GM12878 (cell line): ENCODE measurements around the gene PLD5. TPM values are rescaled to one million over a fixed set of nuclear protein-coding genes. Genes with fewer than 3 reads are reported as not detected.

ENCODE experiments used
- ATAC-seq: fragments of 200-7000 bp; cut with Tn5 transposase; 3 replicates; pipeline ENCODE4 v1.9.1; 2020; ENCODE audit warnings: mild to moderate bottlenecking, moderate library complexity
- BruUV-seq: library from RNA; stranded (reverse); fragments of 400-500 nt; replicated peaks from 2 replicates; lab custom pipeline; 2021; lab: Mats Ljungman, UMichigan
- CTCF ChIA-PET: fragments of 300-600 bp; sonication (Branson Sonifier 250); formaldehyde crosslinking; extraction: SDS; loops from one replicate; lab custom pipeline; 2021; ENCODE audit warnings: inconsistent platforms; lab: Yijun Ruan, JAX
- POLR2A ChIA-PET: fragments of 350-600 bp; formaldehyde crosslinking; extraction: SDS; loops from one replicate; lab custom pipeline; 2021; ENCODE audit warnings: inconsistent platforms; lab: Charles Lee
- RAD21 ChIA-PET: fragments of 300-600 bp; sonication (Branson Sonifier 250); formaldehyde crosslinking; loops from one replicate; lab custom pipeline; 2023; ENCODE audit warnings: antibody characterized with exemption; ENCODE audit not compliant: unreplicated experiment; lab: Charles Lee
- SMC1A ChIA-PET: fragments of 300-600 bp; sonication (Branson Sonifier 250); formaldehyde crosslinking; loops from one replicate; lab custom pipeline; 2023; ENCODE audit not compliant: unreplicated experiment, uncharacterized antibody; lab: Charles Lee
- DNase-seq: peaks from one replicate; pipeline ENCODE4 v3.0.0-alpha.2; 2011; ENCODE audit warnings: low read depth, low spot score
- FAIRE-seq: peaks from 3 replicates; lab custom pipeline; 2011; peaks lifted over from hg19 to GRCh38; lab: Jason Lieb, UNC
- H2AFZ ChIP-seq: 2 replicates; pipeline ENCODE4 v1.6.0; 2011; ENCODE audit warnings: low read depth, low read length, control low read depth; ENCODE audit not compliant: control insufficient read depth
- H3K27ac ChIP-seq: 2 replicates; pipeline ENCODE4 v1.5.1; 2011; ENCODE audit warnings: control low read depth; ENCODE audit not compliant: control insufficient read depth, insufficient read depth
- H3K27me3 ChIP-seq, 2 experiments: replicated peaks in 1 of 2; 2 replicates each; pipeline versions ENCODE4 v1.6.0 to v1.6.1; 2011; ENCODE audit warnings: low read length in 1 of 2; ENCODE audit not compliant: control insufficient read depth in 2 of 2, insufficient read depth in 2 of 2
- H3K36me3 ChIP-seq, 2 experiments: 2 replicates each; pipeline ENCODE4 v1.5.1; 2011; ENCODE audit warnings: low read length in 1 of 2; ENCODE audit not compliant: control insufficient read depth in 2 of 2, insufficient read depth in 2 of 2
- H3K4me1 ChIP-seq: 2 replicates; pipeline ENCODE4 v1.6.1; 2011; ENCODE audit warnings: mild to moderate bottlenecking, low read length, moderate library complexity, mixed read lengths; ENCODE audit not compliant: control insufficient read depth, insufficient read depth
- H3K4me2 ChIP-seq: 2 replicates; pipeline ENCODE4 v1.6.0; 2011; ENCODE audit warnings: control low read depth; ENCODE audit not compliant: control insufficient read depth, insufficient read depth
- H3K4me3 ChIP-seq: fragments of 200-600 bp; sonication (generic); 2 replicates; pipeline ENCODE4 v1.5.1; 2016
- H3K79me2 ChIP-seq: 2 replicates; pipeline ENCODE4 v1.6.0; 2011; ENCODE audit warnings: low read length; ENCODE audit not compliant: control insufficient read depth, insufficient read depth
- H3K9ac ChIP-seq: 2 replicates; pipeline ENCODE4 v1.8.0; 2011; ENCODE audit warnings: low read length, control low read depth, mixed read lengths; ENCODE audit not compliant: control insufficient read depth, insufficient read depth
- H3K9me3 ChIP-seq: replicated peaks from 3 replicates; pipeline ENCODE4 v1.5.1; 2011; ENCODE audit warnings: mild to moderate bottlenecking, low read length; ENCODE audit not compliant: control insufficient read depth, insufficient read depth
- H4K20me1 ChIP-seq: 2 replicates; pipeline ENCODE4 v1.6.0; 2011; ENCODE audit not compliant: control insufficient read depth, insufficient read depth
- LARP7 ChIP-seq: fragments of 450-650 bp; IDR thresholded peaks from 2 replicates; pipeline ENCODE4 v1.6.1; 2017; ENCODE audit warnings: mild to moderate bottlenecking
- MYC ChIP-seq: IDR thresholded peaks from 2 replicates; pipeline ENCODE4 v1.6.1; 2011; ENCODE audit warnings: mild to moderate bottlenecking, low read length, moderate library complexity, inconsistent platforms; ENCODE audit not compliant: insufficient read depth, insufficient replicate concordance, insufficient read length, severe bottlenecking
- SIX5 ChIP-seq: IDR thresholded peaks from 2 replicates; pipeline ENCODE4 v1.6.1; 2011; ENCODE audit warnings: mild to moderate bottlenecking, low read depth, low read length, moderate library complexity; ENCODE audit not compliant: severe bottlenecking
- WGBS: methylation state at CpG from one replicate; pipeline ENCODE4 v1.1.6; 2016; ENCODE audit warnings: low lambda C conversion rate; ENCODE audit not compliant: insufficient replicate concordance, insufficient coverage; ENCODE audit errors: missing lambda C conversion rate; 5-methylcytosine and 5-hydroxymethylcytosine counted together
- in situ Hi-C: fragments of 300-500 bp; cut with MboI; formaldehyde crosslinking; loops from 9 replicates; pipeline ENCODE4 v1.14.3; 2018; ENCODE audit warnings: mixed read lengths
- intact Hi-C: fragments of 100-400 bp; cut with micrococcal nuclease; formaldehyde crosslinking; loops from one replicate; pipeline ENCODE4 v1.14.2; 2022; ENCODE audit not compliant: unreplicated experiment
- polyA plus RNA-seq, 11 experiments: library from polyadenylated mRNA; depleted of rRNA in 4 of 11; unstranded in 6 of 11; stranded (reverse) in 5 of 11; fragments of >200 nt; fragmentation: Nextera tagmentation in 4 of 11; fragmentation: Illumina TruSeq in 1 of 11; extraction: Ambion mirVana in 4 of 11; extraction: Trizol in 1 of 11; gene quantifications; 1 replicate in 1 of 11; 2 replicates in 10 of 11; pipeline versions ENCODE4 v1.2.1 to v1.2.3, GENCODE V29; 2011 to 2016; ENCODE audit warnings: inconsistent platforms in 2 of 11, missing spikeins in 2 of 11, low read depth in 1 of 11
- total RNA-seq, 4 experiments: library from RNA; depleted of rRNA in 3 of 4; stranded (reverse); fragments of >200 nt in 3 of 4; fragmentation: Illumina TruSeq in 1 of 4; extraction: Trizol in 1 of 4; gene quantifications; 2 replicates each; pipeline versions ENCODE4 v1.2.1 to v1.2.3, GENCODE V29; 2013 to 2021
- TF ChIP-seq, protein P1 (sequence below): fragments of 450-650 bp; IDR thresholded peaks from 2 replicates; pipeline ENCODE4 v1.6.1; 2017; ENCODE audit warnings: borderline replicate concordance
- TF ChIP-seq, protein P2 (sequence below): fragments of 450-650 bp; IDR thresholded peaks from 2 replicates; pipeline ENCODE4 v1.6.1; 2017; ENCODE audit warnings: antibody characterized with exemption, mild to moderate bottlenecking, moderate library complexity

PLD5 gene
- total and polyA plus RNA-seq, 10 of the 15 experiments (the other 5 are each of a cell fraction or from before 2014, with no cell fraction given), result not detected

DNA sequence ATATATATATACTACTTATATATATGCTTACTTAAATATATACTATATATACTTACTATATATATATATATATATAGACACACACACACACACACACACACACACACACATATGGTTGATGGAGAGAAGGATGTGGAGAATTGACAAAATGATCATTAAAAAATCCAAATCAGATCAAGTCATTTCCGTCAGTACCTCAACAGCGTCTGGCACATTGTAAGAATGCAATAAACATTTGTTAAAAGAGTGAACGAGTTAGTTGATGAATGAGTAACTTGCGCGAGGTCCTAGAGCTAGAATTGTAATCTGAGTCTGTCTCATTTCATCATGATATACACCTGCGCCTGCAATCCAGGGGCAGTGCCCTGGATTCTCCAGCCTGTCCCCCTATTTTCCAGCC lies 282.6 kb downstream of the PLD5 start:
- TF ChIP-seq LARP7 (no peak), SIX5 (no peak), MYC (no peak)
- TF ChIP-seq, protein P1, sequence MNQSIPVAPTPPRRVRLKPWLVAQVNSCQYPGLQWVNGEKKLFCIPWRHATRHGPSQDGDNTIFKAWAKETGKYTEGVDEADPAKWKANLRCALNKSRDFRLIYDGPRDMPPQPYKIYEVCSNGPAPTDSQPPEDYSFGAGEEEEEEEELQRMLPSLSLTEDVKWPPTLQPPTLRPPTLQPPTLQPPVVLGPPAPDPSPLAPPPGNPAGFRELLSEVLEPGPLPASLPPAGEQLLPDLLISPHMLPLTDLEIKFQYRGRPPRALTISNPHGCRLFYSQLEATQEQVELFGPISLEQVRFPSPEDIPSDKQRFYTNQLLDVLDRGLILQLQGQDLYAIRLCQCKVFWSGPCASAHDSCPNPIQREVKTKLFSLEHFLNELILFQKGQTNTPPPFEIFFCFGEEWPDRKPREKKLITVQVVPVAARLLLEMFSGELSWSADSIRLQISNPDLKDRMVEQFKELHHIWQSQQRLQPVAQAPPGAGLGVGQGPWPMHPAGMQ, result no peak
- TF ChIP-seq, protein P2, sequence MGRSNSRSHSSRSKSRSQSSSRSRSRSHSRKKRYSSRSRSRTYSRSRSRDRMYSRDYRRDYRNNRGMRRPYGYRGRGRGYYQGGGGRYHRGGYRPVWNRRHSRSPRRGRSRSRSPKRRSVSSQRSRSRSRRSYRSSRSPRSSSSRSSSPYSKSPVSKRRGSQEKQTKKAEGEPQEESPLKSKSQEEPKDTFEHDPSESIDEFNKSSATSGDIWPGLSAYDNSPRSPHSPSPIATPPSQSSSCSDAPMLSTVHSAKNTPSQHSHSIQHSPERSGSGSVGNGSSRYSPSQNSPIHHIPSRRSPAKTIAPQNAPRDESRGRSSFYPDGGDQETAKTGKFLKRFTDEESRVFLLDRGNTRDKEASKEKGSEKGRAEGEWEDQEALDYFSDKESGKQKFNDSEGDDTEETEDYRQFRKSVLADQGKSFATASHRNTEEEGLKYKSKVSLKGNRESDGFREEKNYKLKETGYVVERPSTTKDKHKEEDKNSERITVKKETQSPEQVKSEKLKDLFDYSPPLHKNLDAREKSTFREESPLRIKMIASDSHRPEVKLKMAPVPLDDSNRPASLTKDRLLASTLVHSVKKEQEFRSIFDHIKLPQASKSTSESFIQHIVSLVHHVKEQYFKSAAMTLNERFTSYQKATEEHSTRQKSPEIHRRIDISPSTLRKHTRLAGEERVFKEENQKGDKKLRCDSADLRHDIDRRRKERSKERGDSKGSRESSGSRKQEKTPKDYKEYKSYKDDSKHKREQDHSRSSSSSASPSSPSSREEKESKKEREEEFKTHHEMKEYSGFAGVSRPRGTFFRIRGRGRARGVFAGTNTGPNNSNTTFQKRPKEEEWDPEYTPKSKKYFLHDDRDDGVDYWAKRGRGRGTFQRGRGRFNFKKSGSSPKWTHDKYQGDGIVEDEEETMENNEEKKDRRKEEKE, result no peak
- SMC1A ChIA-PET, result no interaction called here
- RAD21 ChIA-PET, result no interaction called here
- no peaks in the 10 kb centered on the region for H3K9me3 ChIP-seq
- H3K27ac ChIP-seq, result no peak overlapping the region
- intact Hi-C loops (no loop called here), in situ Hi-C loops (no loop called here)
- CTCF ChIA-PET, result no interaction called here
- no peak for FAIRE-seq
- peak overlapping the region; percentile 29; the same call in 1 of the 2 replicates for H2AFZ ChIP-seq
- H3K4me2 ChIP-seq, result no peak overlapping the region
- no peaks in the 10 kb centered on the region for H4K20me1 ChIP-seq
- H3K4me1 ChIP-seq, result no peaks in the 10 kb centered on the region
- no peak overlapping the region for H3K4me3 ChIP-seq
- H3K36me3 ChIP-seq, result no peaks in the 10 kb centered on the region
- POLR2A ChIA-PET, result no interaction called here
- H3K9ac ChIP-seq, result no peak overlapping the region
- no peak for DNase-seq
- WGBS, result 56% methylated on average over 6 of the region's 6 CpGs
- no peaks in the 10 kb centered on the region for H3K27me3 ChIP-seq
- no peak for ATAC-seq
- H3K79me2 ChIP-seq, result no peaks in the 10 kb centered on the region
- BruUV-seq, result no TSS peak
